Stimulated activated CD8-positive, alpha-beta memory T cell treated with anti-CD3 and anti-CD28 coated beads, Interleukin-2, amount 100 ng/mL, for 48 hours (primary cell): ENCODE results near the gene TMEM245.

ENCODE experiments used
- DNase-seq, 2 donors: peaks; one replicate each; pipeline ENCODE4 v3.0.0-alpha.2; 2020; ENCODE audit warnings: low read depth in 2 of 2

TMEM245 gene

GRCh38 chr9:109027176-109027575 is 92.6 kb downstream of the TMEM245 start:
- DNase-seq: no peak

- no peak for DNase-seq
These were observed 93.4 kb downstream of the TMEM245 start for GRCh38 chr9:109026306-109026705.

- DNase-seq: no peak
These were observed 96.9 kb downstream of the TMEM245 start for GRCh38 chr9:109022873-109023272.

GRCh38 chr9:109020581-109021511 is 98.9 kb downstream of the TMEM245 start:
- no peak for DNase-seq

GRCh38 chr9:109020113-109020512 is 99.6 kb downstream of the TMEM245 start:
- no peak for DNase-seq

GRCh38 chr9:109019420-109019819 is 100.3 kb downstream of the TMEM245 start:
- DNase-seq: no peak

- no peak for DNase-seq
These were observed 102.3 kb downstream of the TMEM245 start for GRCh38 chr9:109017493-109017892.

- DNase-seq: no peak
These were observed 102.7 kb downstream of the TMEM245 start for GRCh38 chr9:109017061-109017460.

GRCh38 chr9:109016132-109016531 is 103.6 kb downstream of the TMEM245 start:
- DNase-seq: no peak

GRCh38 chr9:109014608-109015280 is 105.0 kb downstream of the TMEM245 start:
- no peak for DNase-seq

GRCh38 chr9:109013679-109014607 is 105.8 kb downstream of the TMEM245 start:
- no peak for DNase-seq

GRCh38 chr9:109012876-109013678 is 106.7 kb downstream of the TMEM245 start, which contains the start of gene CTNNAL1:
Gene CTNNAL1, minus strand, starts transcription at chr9:109013499. Its CDS starts 57 bp downstream, at chr9:109013442.
- DNase-seq: peak; percentile 87 to 88

- DNase-seq: peak; percentile 9 to 26
These were observed 107.5 kb downstream of the TMEM245 start for GRCh38 chr9:109012009-109012875.

GRCh38 chr9:109011231-109011671 is 108.5 kb downstream of the TMEM245 start:
- DNase-seq: no peak

GRCh38 chr9:109010746-109011145 is 109.0 kb downstream of the TMEM245 start:
- DNase-seq: peak; percentile 26 to 51

- DNase-seq: no peak
These were observed 114.1 kb downstream of the TMEM245 start for GRCh38 chr9:109005678-109006077.

- DNase-seq: no peak
These were observed 116.6 kb downstream of the TMEM245 start for GRCh38 chr9:109003116-109003515.

GRCh38 chr9:109002141-109002540 is 117.6 kb downstream of the TMEM245 start:
- no peak for DNase-seq

- DNase-seq: no peak
These were observed 118.5 kb downstream of the TMEM245 start for GRCh38 chr9:109001275-109001676.

GRCh38 chr9:108997112-108997511 is 122.6 kb downstream of the TMEM245 start:
- DNase-seq: no peak
